Neural progenitor cell (in vitro differentiated cells): ENCODE measurements around the gene THOC5. TPM values are rescaled to one million over a fixed set of nuclear protein-coding genes. Genes with fewer than 3 reads are reported as not detected.
"Not testable (repeated sequence)": the region's sequence is repeated elsewhere in the genome, so short reads cannot be mapped to it uniquely, and the experiment has no call there.

Experiments used
- DNase-seq: peaks from one replicate; pipeline ENCODE4 v3.0.0-alpha.2; 2016; ENCODE audit warnings: low spot score
- H2AFZ ChIP-seq: fragments of 200-600 bp; sonication (generic); replicated peaks from 2 replicates; pipeline ENCODE4 v1.6.1; 2016; ENCODE audit warnings: antibody characterized with exemption
- H3F3A ChIP-seq: fragments of 200-600 bp; sonication (generic); 2 replicates; pipeline ENCODE4 v1.6.1; 2016; ENCODE audit warnings: antibody characterized with exemption, low read depth
- H3K27ac ChIP-seq: fragments of 200-600 bp; sonication (generic); 2 replicates; pipeline ENCODE4 v1.5.1; 2016; ENCODE audit warnings: mild to moderate bottlenecking
- H3K27me3 ChIP-seq: fragments of 200-600 bp; sonication (generic); 2 replicates; pipeline ENCODE4 v1.6.1; 2016; ENCODE audit warnings: mild to moderate bottlenecking, moderate library complexity
- H3K36me3 ChIP-seq: fragments of 200-600 bp; sonication (generic); 2 replicates; pipeline ENCODE4 v1.5.1; 2016
- H3K4me1 ChIP-seq: fragments of 200-600 bp; sonication (generic); 2 replicates; pipeline ENCODE4 v1.6.1; 2016; ENCODE audit warnings: mixed run types
- H3K4me2 ChIP-seq: fragments of 200-600 bp; sonication (generic); 2 replicates; pipeline ENCODE4 v1.6.1; 2016
- H3K4me3 ChIP-seq: fragments of 200-600 bp; sonication (generic); 2 replicates; pipeline ENCODE4 v1.5.1; 2016
- H3K79me2 ChIP-seq: fragments of 200-600 bp; sonication (generic); 2 replicates; pipeline ENCODE4 v1.6.1; 2016; ENCODE audit warnings: low read depth
- H3K9ac ChIP-seq: fragments of 200-600 bp; sonication (generic); 2 replicates; pipeline ENCODE4 v1.6.1; 2016
- H3K9me3 ChIP-seq: fragments of 200-600 bp; sonication (generic); 2 replicates; pipeline ENCODE4 v1.5.1; 2016; ENCODE audit warnings: low read depth
- H4K20me1 ChIP-seq: fragments of 200-600 bp; sonication (generic); 2 replicates; pipeline ENCODE4 v1.6.1; 2016; ENCODE audit warnings: low read depth
- H3K27ac Mint-ChIP-seq: 3 replicates; pipeline ENCODE4 v1.8.0; 2021; ENCODE audit warnings: mixed read lengths
- H3K27me3 Mint-ChIP-seq: 2 replicates; pipeline ENCODE4 v1.8.0; 2022; ENCODE audit warnings: low read depth, mild to moderate bottlenecking, inconsistent platforms, moderate library complexity, mixed read lengths; ENCODE audit not compliant: insufficient read depth
- H3K36me3 Mint-ChIP-seq: 3 replicates; pipeline ENCODE4 v1.8.0; 2021; ENCODE audit warnings: mixed read lengths
- H3K4me1 Mint-ChIP-seq: 3 replicates; pipeline ENCODE4 v1.8.0; 2021; ENCODE audit warnings: mixed read lengths
- H3K4me3 Mint-ChIP-seq: 3 replicates; pipeline ENCODE4 v1.8.0; 2021; ENCODE audit warnings: mild to moderate bottlenecking, moderate library complexity, mixed read lengths
- H3K9me3 Mint-ChIP-seq: 3 replicates; pipeline ENCODE4 v1.8.0; 2020; ENCODE audit warnings: mixed read lengths
- EZH2 ChIP-seq: fragments of 200-600 bp; sonication (generic); IDR thresholded peaks from 2 replicates; pipeline ENCODE4 v1.6.1; 2017; ENCODE audit warnings: antibody characterized with exemption, mild to moderate bottlenecking, moderate library complexity
- EZH2phosphoT487 ChIP-seq: fragments of 200-600 bp; sonication (generic); IDR thresholded peaks from 2 replicates; pipeline ENCODE4 v1.6.1; 2017; ENCODE audit warnings: antibody characterized with exemption
- total RNA-seq: library from RNA; depleted of rRNA; stranded (reverse); fragments of >200 nt; gene quantifications from 2 replicates; pipeline ENCODE4 v1.2.3, GENCODE V29; 2015; ENCODE audit warnings: low replicate concordance
- TF ChIP-seq, protein P1 (sequence below): fragments of 200-600 bp; sonication (generic); IDR thresholded peaks from 2 replicates; pipeline ENCODE4 v1.5.1; 2017; ENCODE audit warnings: antibody characterized with exemption, mild to moderate bottlenecking

The THOC5 gene
- total RNA-seq = 42.9 and 49.0 TPM in 2 replicates

GRCh38 chr22:29553351-29554224 lies at the start of gene THOC5:
Gene THOC5 (minus strand): TSS chr22:29553757. CDS start chr22:29549147, 4,610 bp downstream.
- peak within 1 kb of the TSS; percentile 46 for H3K9ac ChIP-seq
- H3K9me3 ChIP-seq = no peaks in the 10 kb centered on the region
- peak within 1 kb of the TSS; percentile 40 for H2AFZ ChIP-seq
- H3K4me1 ChIP-seq = no peaks in the 10 kb centered on the region
- H3F3A ChIP-seq = peaks cover 18% of the 10 kb centered on the region
- TF ChIP-seq EZH2phosphoT487 (no peak), EZH2 (no peak)
- TF ChIP-seq, protein P1, sequence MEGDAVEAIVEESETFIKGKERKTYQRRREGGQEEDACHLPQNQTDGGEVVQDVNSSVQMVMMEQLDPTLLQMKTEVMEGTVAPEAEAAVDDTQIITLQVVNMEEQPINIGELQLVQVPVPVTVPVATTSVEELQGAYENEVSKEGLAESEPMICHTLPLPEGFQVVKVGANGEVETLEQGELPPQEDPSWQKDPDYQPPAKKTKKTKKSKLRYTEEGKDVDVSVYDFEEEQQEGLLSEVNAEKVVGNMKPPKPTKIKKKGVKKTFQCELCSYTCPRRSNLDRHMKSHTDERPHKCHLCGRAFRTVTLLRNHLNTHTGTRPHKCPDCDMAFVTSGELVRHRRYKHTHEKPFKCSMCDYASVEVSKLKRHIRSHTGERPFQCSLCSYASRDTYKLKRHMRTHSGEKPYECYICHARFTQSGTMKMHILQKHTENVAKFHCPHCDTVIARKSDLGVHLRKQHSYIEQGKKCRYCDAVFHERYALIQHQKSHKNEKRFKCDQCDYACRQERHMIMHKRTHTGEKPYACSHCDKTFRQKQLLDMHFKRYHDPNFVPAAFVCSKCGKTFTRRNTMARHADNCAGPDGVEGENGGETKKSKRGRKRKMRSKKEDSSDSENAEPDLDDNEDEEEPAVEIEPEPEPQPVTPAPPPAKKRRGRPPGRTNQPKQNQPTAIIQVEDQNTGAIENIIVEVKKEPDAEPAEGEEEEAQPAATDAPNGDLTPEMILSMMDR = peak; percentile 65
- no peaks in the 10 kb centered on the region for H4K20me1 ChIP-seq
- peaks cover 32% of the 10 kb centered on the region for H3K36me3 Mint-ChIP-seq
- H3K4me1 Mint-ChIP-seq = peaks cover 12% of the 10 kb centered on the region
- H3K27me3 ChIP-seq = no peaks in the 10 kb centered on the region
- peaks cover 3% of the 10 kb centered on the region for H3K9me3 Mint-ChIP-seq
- H3K4me3 ChIP-seq = peak within 1 kb of the TSS; percentile 77
- peaks cover 7% of the 10 kb centered on the region for H3K36me3 ChIP-seq
- peak; percentile 96 for DNase-seq
- peak within 1 kb of the TSS; percentile 98 for H3K4me3 Mint-ChIP-seq
- H3K79me2 ChIP-seq = peaks cover 33% of the 10 kb centered on the region
- H3K27ac ChIP-seq = no peak within 1 kb of the TSS
- peak within 1 kb of the TSS; percentile 96 for H3K27ac Mint-ChIP-seq
- peak within 1 kb of the TSS; percentile 75 for H3K4me2 ChIP-seq
- peaks cover 3% of the 10 kb centered on the region for H3K27me3 Mint-ChIP-seq

GRCh38 chr22:29598684-29599020 lies 45.1 kb upstream of the THOC5 start:
- Histone ChIP-seq H3K36me3 (no peaks in the 10 kb centered on the region), H3K27ac (no peak overlapping the region), H3K27me3 (peaks cover 4% of the 10 kb centered on the region), H3K79me2 (no peaks in the 10 kb centered on the region), H3K4me3 (no peak overlapping the region), H3F3A (peaks cover 5% of the 10 kb centered on the region), H2AFZ (no peak overlapping the region), H3K4me1 (no peaks in the 10 kb centered on the region), H3K4me2 (no peak overlapping the region), H3K9me3 (no peaks in the 10 kb centered on the region), H4K20me1 (no peaks in the 10 kb centered on the region), H3K9ac (no peak overlapping the region)
- TF ChIP-seq EZH2 (no peak), EZH2phosphoT487 (no peak)
- TF ChIP-seq, protein P1 = no peak
- no peak overlapping the region for H3K27ac Mint-ChIP-seq
- no peaks in the 10 kb centered on the region for H3K36me3 Mint-ChIP-seq
- H3K4me3 Mint-ChIP-seq = no peak overlapping the region
- peaks cover 7% of the 10 kb centered on the region for H3K27me3 Mint-ChIP-seq
- no peak for DNase-seq
- H3K9me3 Mint-ChIP-seq = no peaks in the 10 kb centered on the region
- H3K4me1 Mint-ChIP-seq = peaks cover 5% of the 10 kb centered on the region

DNA sequence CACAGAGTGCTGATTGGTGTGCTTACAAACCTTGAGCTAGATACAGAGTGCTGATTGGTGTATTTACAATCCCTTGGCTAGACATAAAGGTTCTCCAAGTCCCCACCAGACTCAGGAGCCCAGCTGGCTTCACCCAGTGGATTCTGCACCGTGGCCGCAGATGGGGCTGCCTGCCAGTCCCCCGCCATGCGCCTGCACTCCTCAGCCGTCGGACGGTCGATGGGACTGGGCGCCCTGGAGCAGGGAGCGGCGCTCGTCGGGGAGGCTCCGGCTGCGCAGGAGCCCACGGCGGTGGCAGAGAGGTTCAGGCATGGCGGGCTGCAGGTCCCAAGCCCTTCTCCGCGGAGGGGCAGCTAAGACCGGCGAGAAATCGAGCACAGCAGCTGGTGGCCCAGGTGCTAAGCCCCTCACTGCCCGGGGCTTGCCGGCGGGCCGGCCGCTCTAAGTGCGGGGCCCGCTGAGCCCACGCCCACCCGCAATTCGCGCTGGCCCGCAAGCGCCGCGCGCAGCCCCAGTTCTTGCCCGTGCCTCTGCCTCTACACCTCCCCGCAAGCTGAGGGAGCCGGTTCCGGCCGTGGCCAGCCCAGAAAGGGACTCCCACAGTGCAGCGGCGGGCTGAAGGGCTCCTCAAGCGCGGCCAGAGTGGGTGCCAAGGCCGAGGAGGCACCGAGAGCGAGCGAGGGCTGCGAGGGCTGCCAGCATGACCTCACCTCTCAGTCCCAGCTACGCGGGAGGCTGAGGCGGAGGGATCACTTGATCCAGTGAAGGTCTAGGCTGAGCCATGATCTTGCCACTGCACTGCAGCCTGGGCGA lies 44.5 kb upstream of the THOC5 start:
- H3K4me1 Mint-ChIP-seq, H3K27ac Mint-ChIP-seq, H3K27ac ChIP-seq, H3K4me3 Mint-ChIP-seq, H3K9me3 Mint-ChIP-seq, H3K9me3 ChIP-seq, H2AFZ ChIP-seq, H3K4me1 ChIP-seq, DNase-seq, H3K27me3 Mint-ChIP-seq, H3K27me3 ChIP-seq, H3K9ac ChIP-seq, H3K79me2 ChIP-seq, H3K36me3 Mint-ChIP-seq, H4K20me1 ChIP-seq, H3K36me3 ChIP-seq, H3K4me3 ChIP-seq, H3F3A ChIP-seq, H3K4me2 ChIP-seq: not testable (repeated sequence)
